Gastroesophageal sphincter (tissue), 3 donors: Measurements from ENCODE around the gene CLCNKB.

ENCODE experiments used
- CTCF ChIP-seq, 4 experiments: fragments of 200-600 bp in 2 of 4; fragments of 450-650 bp in 2 of 4; sonication (generic) in 1 of 4; IDR thresholded peaks; one replicate each; pipeline ENCODE4 v1.5.1; 2017 to 2019; ENCODE audit warnings: antibody characterized with exemption in 4 of 4, mild to moderate bottlenecking in 2 of 4, moderate library complexity in 2 of 4
- POLR2A ChIP-seq, 2 donors: fragments of 450-650 bp; IDR thresholded peaks; one replicate each; pipeline ENCODE4 v1.6.1; 2017; ENCODE audit warnings: antibody characterized with exemption in 2 of 2, mild to moderate bottlenecking in 2 of 2, moderate library complexity in 1 of 2
- POLR2AphosphoS5 ChIP-seq: sonication (generic); formaldehyde crosslinking; IDR thresholded peaks from one replicate; pipeline ENCODE4 v1.6.1; 2017; ENCODE audit warnings: antibody characterized with exemption

- TF ChIP-seq POLR2AphosphoS5 (no peak), CTCF (IDR thresholded peaks at IDR 0.05) (no peak), POLR2A (IDR thresholded peaks at IDR 0.05) (no peak)
Measured at GRCh38 chr1:16070640-16071355, 27.2 kb downstream of the CLCNKB start.
